Activated naive CD8-positive, alpha-beta T cell treated with anti-CD3 and anti-CD28 coated beads for 36 hours (primary cell): Measurements from ENCODE around the gene CSN1S1. TPM values are rescaled to one million over a fixed set of nuclear protein-coding genes. Genes with fewer than 3 reads are reported as not detected.

Experiments
- DNase-seq: peaks from one replicate; pipeline ENCODE4 v3.0.0; 2021
- H3K27ac Mint-ChIP-seq: one replicate; pipeline ENCODE4 v1.8.0; 2022; ENCODE audit warnings: mild to moderate bottlenecking, moderate library complexity, mixed read lengths
- H3K27me3 Mint-ChIP-seq: one replicate; pipeline ENCODE4 v1.8.0; 2022; ENCODE audit warnings: mild to moderate bottlenecking, mixed read lengths
- H3K36me3 Mint-ChIP-seq: one replicate; pipeline ENCODE4 v1.8.0; 2021; ENCODE audit warnings: mild to moderate bottlenecking, mixed read lengths
- H3K4me1 Mint-ChIP-seq: one replicate; pipeline ENCODE4 v1.8.0; 2021; ENCODE audit warnings: mixed read lengths
- H3K4me3 Mint-ChIP-seq: one replicate; pipeline ENCODE4 v1.8.0; 2022; ENCODE audit warnings: mild to moderate bottlenecking, moderate library complexity, mixed read lengths
- H3K9me3 Mint-ChIP-seq: one replicate; pipeline ENCODE4 v1.8.0; 2022; ENCODE audit warnings: mixed read lengths
- total RNA-seq, 2 experiments: library from RNA; stranded (reverse); gene quantifications; one replicate each; pipeline ENCODE4 v1.2.3, GENCODE V29; 2021

CSN1S1 gene
- total RNA-seq, 2 experiments from 2014 or later, result not detected

DNA sequence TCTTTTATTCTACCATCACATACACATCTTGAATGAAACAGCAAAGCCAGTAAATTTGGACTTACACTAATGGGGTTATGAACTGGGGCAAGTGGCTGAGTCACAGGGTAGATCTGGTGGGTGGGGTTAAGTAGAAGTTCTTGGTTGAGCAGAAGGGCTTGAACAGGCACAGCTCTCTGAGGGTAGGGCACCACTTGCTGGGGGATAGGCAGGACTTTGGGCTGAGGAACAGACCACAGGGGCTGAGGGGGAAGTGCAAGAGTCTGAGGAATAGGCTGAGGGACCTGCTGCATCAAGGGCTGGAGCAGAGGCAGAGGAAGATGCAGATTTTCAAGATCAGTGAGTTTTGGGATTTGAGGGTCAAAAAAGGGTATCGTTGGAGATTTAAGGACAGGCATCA is 26.3 kb downstream of the CSN1S1 start:
- no peaks in the 10 kb centered on the region for H3K4me1 Mint-ChIP-seq

DNA sequence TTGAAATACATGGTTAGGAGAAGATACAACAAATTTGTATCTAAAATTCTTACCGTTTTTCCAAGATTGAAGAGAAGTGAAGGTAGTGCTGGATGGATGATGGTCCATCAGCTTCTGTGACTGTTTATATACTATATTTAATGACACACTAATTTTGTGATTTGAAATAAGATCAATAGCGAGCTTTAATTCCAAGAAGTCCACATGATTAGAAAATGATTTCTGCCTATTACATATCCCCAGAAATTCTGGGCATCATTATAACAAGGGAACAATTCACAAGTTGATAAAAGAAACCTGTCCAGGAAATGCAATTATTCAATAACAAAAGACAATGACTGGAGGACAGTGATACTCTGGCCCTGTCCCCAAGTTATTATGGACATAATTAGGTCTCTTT is 34.8 kb downstream of the CSN1S1 start, which contains the start of gene CSN2:
Gene CSN2, minus strand, starts transcription at position 101 of the 400 bp plus-strand sequence. CDS start 4,733 bp downstream, outside the sequence.
- DNase-seq, result no peak
- Mint-ChIP-seq H3K27me3 (no peaks in the 10 kb centered on the region), H3K27ac (no peak within 1 kb of the TSS), H3K36me3 (no peaks in the 10 kb centered on the region), H3K9me3 (no peaks in the 10 kb centered on the region), H3K4me1 (no peaks in the 10 kb centered on the region), H3K4me3 (no peak within 1 kb of the TSS)

More for the DNA sequence above, 26.3 kb downstream of the CSN1S1 start:
- no peak for DNase-seq
- no peaks in the 10 kb centered on the region for H3K9me3 Mint-ChIP-seq
- no peak overlapping the region for H3K27ac Mint-ChIP-seq
- no peaks in the 10 kb centered on the region for H3K36me3 Mint-ChIP-seq
- H3K27me3 Mint-ChIP-seq, result peaks cover 3% of the 10 kb centered on the region
- no peak overlapping the region for H3K4me3 Mint-ChIP-seq

DNA sequence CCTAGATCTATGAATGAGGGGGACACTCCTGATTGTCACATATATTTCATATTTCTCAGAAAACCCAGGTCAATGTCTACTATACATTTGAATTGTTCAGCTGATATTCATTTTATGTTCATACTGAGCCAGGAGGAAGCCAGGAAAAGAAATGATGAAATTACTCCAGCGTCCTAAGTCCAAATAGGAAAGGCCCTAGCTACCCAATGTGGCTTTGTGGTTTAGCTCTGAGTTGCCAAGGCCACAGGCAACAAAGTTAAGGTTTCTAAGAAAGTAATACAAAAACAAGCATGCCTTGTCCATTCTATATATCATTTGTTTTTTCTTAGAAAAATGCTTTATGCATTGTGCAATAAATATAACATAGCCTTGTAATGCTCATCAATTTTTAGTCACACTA is 39.2 kb downstream of the CSN1S1 start:
- no peak overlapping the region for H3K27ac Mint-ChIP-seq
- no peak for DNase-seq
- H3K9me3 Mint-ChIP-seq, result no peaks in the 10 kb centered on the region
- H3K4me3 Mint-ChIP-seq, result no peak overlapping the region
- H3K27me3 Mint-ChIP-seq, result no peaks in the 10 kb centered on the region
- H3K36me3 Mint-ChIP-seq, result no peaks in the 10 kb centered on the region
- no peaks in the 10 kb centered on the region for H3K4me1 Mint-ChIP-seq

DNA sequence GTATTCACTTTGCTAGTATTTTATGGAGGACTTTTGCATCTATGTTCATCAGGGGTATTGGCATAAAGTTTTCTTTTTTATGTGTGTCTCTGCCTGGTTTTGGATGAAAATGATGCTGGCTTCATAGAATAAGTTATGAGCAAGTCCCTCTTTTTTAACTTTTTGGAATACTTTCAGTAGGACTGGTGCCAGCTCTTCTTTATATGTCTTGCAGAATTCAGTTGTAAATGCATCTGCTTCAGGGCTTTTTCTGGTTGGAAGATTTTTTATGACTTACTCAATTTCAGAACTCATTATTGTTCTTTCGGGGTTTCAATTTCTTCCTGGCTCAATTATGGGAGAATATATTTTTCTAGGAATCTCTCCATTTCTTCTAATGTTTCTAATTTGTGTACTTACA is 43.8 kb downstream of the CSN1S1 start:
- Mint-ChIP-seq H3K27me3 (peaks cover 4% of the 10 kb centered on the region), H3K9me3 (no peaks in the 10 kb centered on the region), H3K36me3 (no peaks in the 10 kb centered on the region), H3K4me3 (no peak overlapping the region), H3K27ac (no peak overlapping the region), H3K4me1 (no peaks in the 10 kb centered on the region)
- no peak for DNase-seq

DNA sequence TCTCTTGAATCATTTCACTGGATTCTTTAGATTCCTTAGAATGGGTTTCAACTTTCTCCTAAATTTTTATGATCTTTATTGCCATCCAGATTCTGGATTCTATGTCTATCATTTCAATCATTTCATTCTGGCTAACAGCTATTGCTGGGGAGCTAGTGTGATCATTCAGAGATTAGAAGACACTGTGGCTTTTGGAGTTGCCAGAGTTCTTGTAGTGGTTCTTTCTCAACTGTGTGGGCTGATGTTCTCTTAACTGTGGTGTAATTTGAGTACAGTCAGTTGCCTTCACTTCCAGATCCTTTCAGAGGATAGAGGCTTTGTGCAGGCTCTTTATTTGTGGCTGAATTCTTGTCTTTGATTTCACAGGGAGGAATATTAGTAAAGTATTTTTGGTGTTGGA is 46.7 kb downstream of the CSN1S1 start:
- H3K27me3 Mint-ChIP-seq, result peaks cover 4% of the 10 kb centered on the region
- H3K36me3 Mint-ChIP-seq, result no peaks in the 10 kb centered on the region
- H3K4me1 Mint-ChIP-seq, result no peaks in the 10 kb centered on the region
- H3K27ac Mint-ChIP-seq, result no peak overlapping the region
- DNase-seq, result no peak
- H3K4me3 Mint-ChIP-seq, result no peak overlapping the region
- H3K9me3 Mint-ChIP-seq, result no peaks in the 10 kb centered on the region

DNA sequence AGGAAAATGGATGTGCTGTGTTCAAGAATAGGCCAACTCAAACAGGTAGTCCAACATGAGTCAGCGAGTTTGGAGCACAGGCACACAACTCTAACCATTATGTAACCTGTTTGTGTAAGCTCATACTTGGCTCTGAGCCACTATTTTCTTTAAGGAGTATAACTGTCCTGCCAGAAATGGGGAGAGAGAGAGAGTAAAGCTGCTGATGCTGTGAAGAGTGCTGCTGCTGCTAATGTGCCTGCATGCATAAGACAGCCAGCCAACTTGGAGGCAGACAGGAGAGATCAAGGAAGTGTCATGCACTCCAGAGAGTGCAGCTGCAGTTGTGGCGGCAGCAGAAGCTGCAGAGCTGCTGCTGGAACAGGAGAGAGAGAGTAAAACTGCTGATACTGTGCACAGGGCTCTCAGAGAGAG is 53.2 kb downstream of the CSN1S1 start:
- Mint-ChIP-seq H3K9me3 (no peaks in the 10 kb centered on the region), H3K4me3 (no peak overlapping the region), H3K36me3 (no peaks in the 10 kb centered on the region), H3K4me1 (no peaks in the 10 kb centered on the region), H3K27ac (no peak overlapping the region), H3K27me3 (no peaks in the 10 kb centered on the region)
- no peak for DNase-seq

DNA sequence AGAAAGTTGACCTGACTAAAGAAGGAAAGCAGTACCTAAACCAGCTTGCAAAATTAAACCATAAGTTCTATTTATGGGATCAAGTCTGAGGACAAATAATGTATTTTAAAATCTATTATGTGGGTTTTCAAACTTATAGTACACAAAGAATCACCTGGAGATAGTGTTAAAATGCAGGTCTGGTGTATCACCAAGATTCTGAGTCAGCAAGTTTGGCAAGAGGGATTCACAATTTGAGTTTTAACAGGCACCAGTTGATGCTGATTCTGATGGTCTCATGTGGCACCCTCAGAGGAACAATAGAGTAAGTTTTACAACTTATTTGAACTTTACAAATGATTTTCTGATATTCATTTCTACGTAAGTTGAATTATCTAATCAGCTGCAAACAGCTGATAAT is 55.8 kb downstream of the CSN1S1 start:
- no peak for DNase-seq
- no peak overlapping the region for H3K4me3 Mint-ChIP-seq
- H3K9me3 Mint-ChIP-seq, result no peaks in the 10 kb centered on the region
- no peak overlapping the region for H3K27ac Mint-ChIP-seq
- no peaks in the 10 kb centered on the region for H3K27me3 Mint-ChIP-seq
- H3K36me3 Mint-ChIP-seq, result no peaks in the 10 kb centered on the region
- H3K4me1 Mint-ChIP-seq, result no peaks in the 10 kb centered on the region

DNA sequence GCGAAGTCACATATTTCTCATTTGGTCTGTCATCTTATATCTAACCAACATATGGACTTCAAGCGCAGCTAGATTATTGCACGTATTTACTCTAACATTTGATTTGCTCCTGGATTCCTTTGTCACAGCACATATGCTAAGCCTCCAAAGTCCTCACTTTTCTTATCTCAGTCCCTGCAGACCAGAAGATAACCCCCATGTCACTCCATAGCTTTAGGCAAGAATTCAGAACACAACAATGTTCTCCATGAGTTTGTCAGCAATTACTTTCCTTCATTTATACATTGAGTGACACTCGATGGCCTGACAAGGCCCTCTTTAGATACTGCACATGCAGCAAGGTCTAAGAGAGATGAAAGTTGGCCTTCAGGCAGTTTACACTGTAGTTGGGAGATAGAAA is 60.1 kb downstream of the CSN1S1 start:
- Mint-ChIP-seq H3K9me3 (no peaks in the 10 kb centered on the region), H3K36me3 (no peaks in the 10 kb centered on the region), H3K4me3 (no peak overlapping the region), H3K27ac (no peak overlapping the region), H3K27me3 (no peaks in the 10 kb centered on the region), H3K4me1 (no peaks in the 10 kb centered on the region)
- DNase-seq, result no peak

DNA sequence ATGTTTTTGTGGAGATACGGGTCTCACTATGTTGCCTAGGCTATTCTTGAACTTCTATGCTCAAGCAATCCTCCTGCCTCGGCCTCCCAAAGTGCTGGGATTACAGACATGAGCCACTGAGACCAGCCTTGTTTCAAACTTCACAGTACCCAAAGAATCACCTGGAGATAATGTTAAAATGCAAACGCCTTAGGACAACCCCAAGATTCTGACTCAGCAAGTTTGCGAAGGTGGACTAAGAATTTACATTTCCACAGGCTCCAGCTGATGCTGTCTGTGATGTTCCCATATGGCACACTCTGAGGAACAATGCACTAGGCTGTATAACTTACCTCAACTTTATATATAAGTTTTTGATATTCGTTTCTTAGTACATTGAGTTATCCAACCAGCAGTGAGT is 63.9 kb downstream of the CSN1S1 start:
- H3K4me3 Mint-ChIP-seq, result no peak overlapping the region
- no peaks in the 10 kb centered on the region for H3K27me3 Mint-ChIP-seq
- DNase-seq, result no peak

DNA sequence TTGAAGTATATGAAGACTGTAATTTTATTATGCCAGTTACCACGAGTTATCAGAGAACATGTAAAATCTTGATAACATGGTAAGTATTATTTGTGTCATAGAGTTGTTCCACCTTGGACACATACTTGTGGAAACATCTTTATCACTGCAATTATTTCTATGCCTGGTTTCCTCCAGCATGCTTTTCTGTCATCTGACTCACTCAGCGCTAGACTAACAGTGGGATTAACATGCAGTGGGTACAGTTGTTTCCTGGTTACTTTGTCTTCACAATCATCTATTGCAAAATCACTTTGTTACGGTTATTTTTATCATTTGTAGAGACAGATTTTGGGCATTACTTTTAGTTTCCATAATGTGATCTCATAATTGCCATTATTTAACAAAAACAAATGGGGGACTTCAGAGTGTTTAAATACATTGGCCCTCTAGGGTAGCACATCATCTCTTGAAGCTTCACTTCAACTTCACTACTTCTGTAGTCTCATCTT is 64.7 kb downstream of the CSN1S1 start, which contains the start of gene STATH:
Gene STATH, plus strand, starts transcription at position 441 of the 491 bp plus-strand sequence. CDS start 2,472 bp downstream, outside the sequence.
- Mint-ChIP-seq H3K4me3 (no peak within 1 kb of the TSS), H3K36me3 (no peaks in the 10 kb centered on the region), H3K4me1 (no peaks in the 10 kb centered on the region), H3K9me3 (no peaks in the 10 kb centered on the region), H3K27ac (no peak within 1 kb of the TSS), H3K27me3 (no peaks in the 10 kb centered on the region)
- DNase-seq, result no peak

More for the DNA sequence above, 63.9 kb downstream of the CSN1S1 start:
- Mint-ChIP-seq H3K9me3 (no peaks in the 10 kb centered on the region), H3K4me1 (no peaks in the 10 kb centered on the region), H3K36me3 (no peaks in the 10 kb centered on the region), H3K27ac (no peak overlapping the region)

Other genes starting within 250 kb of the CSN1S1 start
- under 1 TPM; 0.64 to 0.80 TPM for gene SULT1B1, start 170.4 kb upstream of the CSN1S1 start, total RNA-seq
- gene SULT1E1, start 70.9 kb upstream of the CSN1S1 start, total RNA-seq, result not detected
- gene CSN2, start 34.7 kb downstream of the CSN1S1 start, total RNA-seq, result not detected
- gene STATH, start 64.9 kb downstream of the CSN1S1 start, total RNA-seq, result not detected
- gene HTN3, start 97.4 kb downstream of the CSN1S1 start, total RNA-seq, result not detected
- not detected for gene HTN1, start 119.4 kb downstream of the CSN1S1 start, total RNA-seq
- not detected for gene PRR27, start 223.2 kb downstream of the CSN1S1 start, total RNA-seq